ENCODE measurements around the gene FTCD.

Gene FTCD

DNA sequence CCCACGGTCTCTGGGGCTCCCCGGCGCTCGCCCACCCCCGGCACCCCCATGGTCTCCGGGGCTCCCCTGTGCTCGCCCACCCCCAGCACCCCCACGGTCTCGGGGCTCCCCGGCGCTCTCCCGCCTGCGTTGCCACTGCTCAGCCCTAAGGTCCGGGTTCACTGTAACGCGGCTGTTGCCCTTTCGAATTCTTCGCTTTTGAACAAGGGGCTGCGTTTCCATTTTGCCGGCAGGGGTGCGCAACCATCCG, 5.2 kb upstream of the FTCD start:
- no peak for DNase-seq
- H3K27me3 ChIP-seq (replicated peaks): no peaks in the 10 kb centered on the region
- in situ Hi-C loops (cut with HindIII; ENCODE audit: low pct_ligation_motif_present, low sequenced_read_pairs): no loop called here
- H3K36me3 ChIP-seq (replicated peaks): peaks cover 5% of the 10 kb centered on the region
- TF ChIP-seq, protein P1, sequence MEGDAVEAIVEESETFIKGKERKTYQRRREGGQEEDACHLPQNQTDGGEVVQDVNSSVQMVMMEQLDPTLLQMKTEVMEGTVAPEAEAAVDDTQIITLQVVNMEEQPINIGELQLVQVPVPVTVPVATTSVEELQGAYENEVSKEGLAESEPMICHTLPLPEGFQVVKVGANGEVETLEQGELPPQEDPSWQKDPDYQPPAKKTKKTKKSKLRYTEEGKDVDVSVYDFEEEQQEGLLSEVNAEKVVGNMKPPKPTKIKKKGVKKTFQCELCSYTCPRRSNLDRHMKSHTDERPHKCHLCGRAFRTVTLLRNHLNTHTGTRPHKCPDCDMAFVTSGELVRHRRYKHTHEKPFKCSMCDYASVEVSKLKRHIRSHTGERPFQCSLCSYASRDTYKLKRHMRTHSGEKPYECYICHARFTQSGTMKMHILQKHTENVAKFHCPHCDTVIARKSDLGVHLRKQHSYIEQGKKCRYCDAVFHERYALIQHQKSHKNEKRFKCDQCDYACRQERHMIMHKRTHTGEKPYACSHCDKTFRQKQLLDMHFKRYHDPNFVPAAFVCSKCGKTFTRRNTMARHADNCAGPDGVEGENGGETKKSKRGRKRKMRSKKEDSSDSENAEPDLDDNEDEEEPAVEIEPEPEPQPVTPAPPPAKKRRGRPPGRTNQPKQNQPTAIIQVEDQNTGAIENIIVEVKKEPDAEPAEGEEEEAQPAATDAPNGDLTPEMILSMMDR (IDR thresholded peaks at IDR 0.05; ENCODE audit: low read depth, low read length, missing control alignments): no peak
- no peak overlapping the region for H3K4me3 ChIP-seq (ENCODE audit: low read depth, low read length)
- H3K27ac ChIP-seq: no peak overlapping the region

DNA sequence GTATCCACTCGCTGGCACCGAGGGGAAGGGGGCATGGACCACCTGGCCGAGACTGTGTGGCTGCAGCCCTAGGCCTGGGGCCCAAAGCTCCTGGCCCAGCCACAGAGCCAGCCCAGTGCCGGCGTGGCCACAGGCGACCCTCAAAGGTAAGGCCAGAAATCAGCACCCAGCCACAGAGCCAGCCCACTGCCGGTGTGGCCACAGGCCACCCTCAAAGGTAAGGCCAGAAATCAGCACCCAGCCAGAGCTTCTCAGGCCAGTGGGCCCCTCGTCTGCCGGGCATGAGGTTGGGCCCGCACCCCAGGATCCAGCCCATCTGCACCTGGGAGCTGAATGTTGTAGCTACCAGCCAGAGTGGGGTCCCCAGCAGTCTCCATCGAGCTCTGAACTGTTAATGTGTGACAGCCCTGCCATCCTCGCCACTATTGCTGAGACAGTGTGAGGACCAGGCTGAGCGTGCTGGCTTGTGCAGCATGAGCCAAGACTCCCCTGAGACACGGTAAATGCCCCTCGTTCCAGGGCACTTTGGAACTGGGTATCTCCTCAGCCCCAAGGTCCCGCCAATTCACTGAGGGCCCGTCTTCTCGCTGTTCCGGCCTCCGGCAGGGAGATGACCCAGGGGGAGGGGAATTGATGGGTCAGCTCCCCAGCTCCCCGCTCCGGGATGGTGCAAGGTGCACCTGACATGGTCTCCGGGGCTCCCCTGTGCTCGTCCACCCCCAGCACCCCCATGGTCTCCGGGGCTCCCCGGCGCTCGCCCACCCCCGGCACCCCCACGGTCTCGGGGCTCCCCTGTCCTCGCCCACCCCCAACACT, 4.7 kb upstream of the FTCD start:
- H3K27ac ChIP-seq: no peak overlapping the region
- peaks cover 5% of the 10 kb centered on the region for H3K36me3 ChIP-seq (replicated peaks)
- H3K27me3 ChIP-seq (replicated peaks): no peaks in the 10 kb centered on the region
- no peak for DNase-seq
- in situ Hi-C loops (cut with HindIII; ENCODE audit: low pct_ligation_motif_present, low sequenced_read_pairs): no loop called here
- no peak overlapping the region for H3K4me3 ChIP-seq (ENCODE audit: low read depth, low read length)
- TF ChIP-seq, protein P1 (IDR thresholded peaks at IDR 0.05; ENCODE audit: low read depth, low read length, missing control alignments): no peak

DNA sequence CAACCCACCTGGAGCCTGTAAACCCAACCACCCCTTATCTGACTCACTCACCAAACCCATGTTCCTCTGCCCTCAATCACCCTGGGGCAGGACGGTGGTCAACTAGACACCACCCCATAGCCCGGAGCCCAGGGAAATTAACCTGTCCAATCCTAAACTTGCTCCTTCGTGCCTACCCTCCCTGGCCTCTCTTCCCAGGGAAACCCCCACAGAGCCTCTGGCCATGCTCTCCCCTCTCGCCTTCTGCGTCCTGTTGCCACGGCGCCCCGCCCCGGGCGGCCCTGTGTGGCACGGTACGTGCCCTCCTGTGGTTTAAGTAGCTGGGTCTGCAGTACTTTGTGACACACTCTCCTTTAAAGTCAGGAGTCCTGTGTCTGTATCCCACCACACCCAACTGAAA, 4.0 kb upstream of the FTCD start:
- in situ Hi-C loops (cut with HindIII; ENCODE audit: low pct_ligation_motif_present, low sequenced_read_pairs): no loop called here
- DNase-seq: no peak
- H3K27me3 ChIP-seq (replicated peaks): no peaks in the 10 kb centered on the region
- TF ChIP-seq, protein P1 (IDR thresholded peaks at IDR 0.05; ENCODE audit: low read depth, low read length, missing control alignments): no peak
- no peak overlapping the region for H3K27ac ChIP-seq
- H3K36me3 ChIP-seq (replicated peaks): peaks cover 5% of the 10 kb centered on the region
- no peak overlapping the region for H3K4me3 ChIP-seq (ENCODE audit: low read depth, low read length)

DNA sequence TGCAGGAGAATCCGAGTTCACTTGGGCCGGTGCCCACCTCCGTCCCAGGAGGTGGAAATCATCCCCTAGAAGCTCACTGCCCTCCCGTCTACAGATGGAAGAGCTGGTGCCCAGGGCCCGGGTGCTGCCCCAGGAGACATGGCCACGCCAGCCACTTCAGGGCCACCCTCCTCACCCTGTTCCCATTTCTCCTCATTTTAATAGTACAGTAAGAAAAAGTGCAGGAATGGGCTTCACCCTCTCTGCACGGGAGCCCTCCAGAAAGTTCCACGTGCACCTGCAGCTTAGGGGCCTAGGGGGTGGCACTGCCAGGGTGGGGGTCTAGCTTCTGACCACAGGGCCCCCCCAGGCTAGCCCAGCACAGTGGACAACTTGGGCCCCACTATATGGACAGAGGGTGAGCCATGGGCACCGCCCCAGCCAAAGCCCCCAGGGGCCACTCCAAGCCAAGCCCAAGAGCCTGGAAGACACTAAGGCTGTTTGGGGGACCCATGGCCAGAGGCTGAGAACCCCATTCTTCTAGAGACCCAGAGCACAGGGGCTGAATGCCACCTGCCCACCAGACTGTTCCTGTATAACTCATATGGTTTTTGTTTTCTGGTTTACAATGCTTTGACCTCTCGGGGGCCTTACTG, 3.4 kb upstream of the FTCD start:
- in situ Hi-C loops (cut with HindIII; ENCODE audit: low pct_ligation_motif_present, low sequenced_read_pairs): no loop called here

DNA sequence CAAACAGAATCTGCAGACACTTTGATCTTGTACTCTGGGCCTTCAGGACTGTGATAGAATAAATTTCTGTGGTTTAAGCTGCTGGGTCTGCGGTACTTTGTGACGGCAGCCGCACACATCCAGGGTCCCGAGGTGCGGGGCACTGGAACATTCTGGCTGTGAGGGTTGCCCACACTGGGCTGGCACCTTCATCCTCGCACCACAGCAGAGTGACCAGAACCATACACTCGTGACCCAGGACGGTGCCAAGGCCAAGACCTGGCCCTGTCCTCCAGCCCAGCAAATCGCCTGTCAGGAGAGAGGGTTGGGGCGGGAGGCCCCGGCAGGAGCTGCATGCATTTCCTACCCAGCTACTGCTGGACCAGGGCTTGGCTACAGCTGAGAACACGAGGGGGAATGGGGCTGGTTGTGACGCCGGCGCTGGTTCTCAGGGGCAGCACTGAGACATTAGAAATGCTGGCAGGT, 2.6 kb upstream of the FTCD start:
- no peak overlapping the region for H3K4me3 ChIP-seq (ENCODE audit: low read depth, low read length)
- DNase-seq: no peak
- H3K36me3 ChIP-seq (replicated peaks): peaks cover 5% of the 10 kb centered on the region
- in situ Hi-C loops (cut with HindIII; ENCODE audit: low pct_ligation_motif_present, low sequenced_read_pairs): no loop called here
- H3K27me3 ChIP-seq (replicated peaks): no peaks in the 10 kb centered on the region
- TF ChIP-seq, protein P1 (IDR thresholded peaks at IDR 0.05; ENCODE audit: low read depth, low read length, missing control alignments): no peak
- no peak overlapping the region for H3K27ac ChIP-seq

More for the DNA sequence above, 3.4 kb upstream of the FTCD start:
- Histone ChIP-seq H3K27me3 (replicated peaks) (no peaks in the 10 kb centered on the region), H3K27ac (no peak overlapping the region), H3K4me3 (ENCODE audit: low read depth, low read length) (no peak overlapping the region), H3K36me3 (replicated peaks) (peaks cover 5% of the 10 kb centered on the region)
- DNase-seq: no peak
- TF ChIP-seq, protein P1 (IDR thresholded peaks at IDR 0.05; ENCODE audit: low read depth, low read length, missing control alignments): no peak
